IPS DF 4.7 (cell line): ENCODE measurements around the gene KLHDC8A.
"Not testable (repeated sequence)": the region's sequence is repeated elsewhere in the genome, so short reads cannot be mapped to it uniquely, and the experiment has no call there.

Source experiments
- DNase-seq: peaks from one replicate; pipeline ENCODE4 v3.0.0-alpha.2; 2013; ENCODE audit warnings: low spot score; ENCODE audit errors: extremely low read depth

Gene KLHDC8A

GRCh38 chr1:205356440-205357139 is at the start of gene KLHDC8A:
Gene KLHDC8A, minus strand, starts transcription at chr1:205356922. Its CDS starts 13,318 bp downstream, at chr1:205343604.
- DNase-seq: no peak

GRCh38 chr1:205406252-205406651 is 49.5 kb upstream of the KLHDC8A start:
- not testable (repeated sequence) for DNase-seq

- DNase-seq: not testable (repeated sequence)
Observed at GRCh38 chr1:205404484-205404883, 47.8 kb upstream of the KLHDC8A start.

- no peak for DNase-seq
Observed at GRCh38 chr1:205398586-205398985, 41.9 kb upstream of the KLHDC8A start.

GRCh38 chr1:205396967-205397616 is 40.4 kb upstream of the KLHDC8A start:
- DNase-seq: no peak

- no peak for DNase-seq
Observed at GRCh38 chr1:205395616-205396015, 38.9 kb upstream of the KLHDC8A start.

GRCh38 chr1:205392650-205393049 is 35.9 kb upstream of the KLHDC8A start:
- DNase-seq: no peak

- no peak for DNase-seq
Observed at GRCh38 chr1:205391386-205391785, 34.7 kb upstream of the KLHDC8A start.

GRCh38 chr1:205387845-205388244 is 31.1 kb upstream of the KLHDC8A start:
- DNase-seq: no peak

GRCh38 chr1:205382990-205383389 is 26.3 kb upstream of the KLHDC8A start:
- DNase-seq: not testable (repeated sequence)

GRCh38 chr1:205382561-205382960 is 25.8 kb upstream of the KLHDC8A start:
- DNase-seq: no peak

- no peak for DNase-seq
Observed at GRCh38 chr1:205381305-205381704, 24.6 kb upstream of the KLHDC8A start.

- no peak for DNase-seq
Observed at GRCh38 chr1:205380882-205381281, 24.2 kb upstream of the KLHDC8A start.

GRCh38 chr1:205379056-205379455 is 22.3 kb upstream of the KLHDC8A start:
- no peak for DNase-seq

- DNase-seq: no peak
Observed at GRCh38 chr1:205377355-205377754, 20.6 kb upstream of the KLHDC8A start.

- no peak for DNase-seq
Observed at GRCh38 chr1:205376739-205377138, 20.0 kb upstream of the KLHDC8A start.

GRCh38 chr1:205375835-205376545 is 19.3 kb upstream of the KLHDC8A start:
- DNase-seq: no peak

- no peak for DNase-seq
Observed at GRCh38 chr1:205374210-205375078, 17.7 kb upstream of the KLHDC8A start.

- DNase-seq: no peak
Observed at GRCh38 chr1:205373798-205374175, 17.1 kb upstream of the KLHDC8A start.

- no peak for DNase-seq
Observed at GRCh38 chr1:205373022-205373797, 16.5 kb upstream of the KLHDC8A start.
